SK-N-MC (cell line): ENCODE data around the gene ERGIC1.

Experiments used
- DNase-seq: peaks from one replicate; pipeline ENCODE4 v3.0.0-alpha.2; 2011; ENCODE audit warnings: low read depth, low spot score
- H3K27ac ChIP-seq: fragments of 200-600 bp; sonication (generic); 2 replicates; pipeline ENCODE4 v1.5.1; 2016; ENCODE audit warnings: mixed run types
- H3K36me3 ChIP-seq: fragments of 200-600 bp; sonication (generic); 2 replicates; pipeline ENCODE4 v1.6.1; 2017; ENCODE audit warnings: antibody characterized with exemption, low read length, mixed read lengths; ENCODE audit not compliant: insufficient read depth
- H3K4me3 ChIP-seq: fragments of 200-600 bp; sonication (generic); 2 replicates; pipeline ENCODE4 v1.5.1; 2016
- H3K9ac ChIP-seq: fragments of 200-600 bp; sonication (generic); 2 replicates; pipeline ENCODE4 v1.8.0; 2017; ENCODE audit warnings: mixed run types, mixed read lengths; ENCODE audit not compliant: insufficient read length
- H3K9me3 ChIP-seq: fragments of 200-600 bp; sonication (generic); 2 replicates; pipeline ENCODE4 v1.6.1; 2017; ENCODE audit warnings: low read depth, mild to moderate bottlenecking, antibody characterized with exemption, low read length, moderate library complexity, mixed read lengths
- EZH2 ChIP-seq: fragments of 200-600 bp; sonication (generic); IDR thresholded peaks from one replicate; pipeline ENCODE4 v1.6.1; 2017; ENCODE audit warnings: antibody characterized with exemption
- FOXP2 ChIP-seq: optimal IDR thresholded peaks from 2 replicates; pipeline ENCODE3; 2011; ENCODE audit warnings: mild to moderate bottlenecking, moderate library complexity; ENCODE audit not compliant: insufficient read depth; ENCODE audit errors: extremely low read length, control extremely low read depth
- POLR2AphosphoS5 ChIP-seq: IDR thresholded peaks from 2 replicates; pipeline ENCODE4 v1.6.1; 2012; ENCODE audit warnings: mild to moderate bottlenecking, low read depth, low read length, borderline replicate concordance

Gene ERGIC1

GRCh38 chr5:172872997-172873491, 39.0 kb downstream of the ERGIC1 start:
- no peak for DNase-seq
- Histone ChIP-seq H3K9me3 (no peaks in the 10 kb centered on the region), H3K36me3 (no peaks in the 10 kb centered on the region), H3K9ac (no peak overlapping the region), H3K4me3 (no peak overlapping the region), H3K27ac (no peak overlapping the region)
- no peak for TF ChIP-seq POLR2AphosphoS5
- no peak for TF ChIP-seq EZH2
- no peak for TF ChIP-seq FOXP2

- no peaks in the 10 kb centered on the region for H3K36me3 ChIP-seq
- H3K27ac ChIP-seq = no peak overlapping the region
- no peak for DNase-seq
- no peak overlapping the region for H3K9ac ChIP-seq
- TF ChIP-seq POLR2AphosphoS5 (no peak), FOXP2 (no peak), EZH2 (no peak)
- H3K9me3 ChIP-seq = no peaks in the 10 kb centered on the region
- H3K4me3 ChIP-seq = no peak overlapping the region
Measured at GRCh38 chr5:172873513-172873912, 39.5 kb downstream of the ERGIC1 start.

GRCh38 chr5:172874647-172875504, 40.8 kb downstream of the ERGIC1 start:
- Histone ChIP-seq H3K36me3 (no peaks in the 10 kb centered on the region), H3K9me3 (no peaks in the 10 kb centered on the region), H3K4me3 (no peak overlapping the region), H3K27ac (no peak overlapping the region), H3K9ac (no peak overlapping the region)
- no peak for DNase-seq
- no peak for TF ChIP-seq FOXP2

DNA sequence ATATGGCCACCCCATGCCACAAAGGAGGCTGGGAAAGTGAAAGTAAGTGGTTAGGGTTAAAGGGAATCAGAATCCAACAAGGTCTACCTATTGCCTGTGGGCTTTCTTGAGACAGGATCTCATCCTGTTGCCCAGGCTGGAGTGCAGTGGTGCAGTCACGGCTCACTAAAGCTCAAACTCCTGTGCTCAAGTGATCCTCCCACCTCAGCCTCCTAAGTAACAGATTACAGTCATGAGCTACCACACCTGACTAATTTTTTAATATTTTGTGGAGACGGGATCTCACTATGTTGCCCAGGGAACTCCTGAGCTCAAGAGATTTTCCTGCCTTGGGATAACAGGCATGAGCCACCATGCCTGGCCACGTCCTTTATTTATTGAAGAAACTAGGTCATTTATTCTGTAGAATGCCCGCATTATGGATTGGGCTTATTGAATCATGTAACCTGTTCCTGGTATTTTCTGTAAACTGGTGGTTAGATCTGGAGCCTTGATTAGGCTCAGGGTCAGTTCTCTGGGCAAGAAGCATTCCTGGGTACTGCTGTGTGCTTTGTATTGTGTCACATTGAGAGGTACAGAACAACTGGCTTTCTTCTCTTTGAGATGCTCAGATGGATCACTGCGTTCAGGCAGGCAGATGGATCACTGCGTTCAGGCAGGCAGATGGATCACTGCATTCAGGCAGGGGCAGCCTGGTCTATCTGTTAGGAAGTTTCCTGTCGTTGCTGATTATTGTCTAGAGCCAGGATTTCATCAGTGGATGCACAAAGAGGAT, 41.6 kb downstream of the ERGIC1 start:
- H3K4me3 ChIP-seq = no peak overlapping the region
- no peaks in the 10 kb centered on the region for H3K9me3 ChIP-seq
- H3K27ac ChIP-seq = no peak overlapping the region
- DNase-seq = no peak
- no peak overlapping the region for H3K9ac ChIP-seq
- H3K36me3 ChIP-seq = no peaks in the 10 kb centered on the region
- TF ChIP-seq EZH2 (no peak), POLR2AphosphoS5 (no peak), FOXP2 (no peak)

GRCh38 chr5:172876578-172876977, 42.5 kb downstream of the ERGIC1 start:
- no peaks in the 10 kb centered on the region for H3K9me3 ChIP-seq
- H3K9ac ChIP-seq = no peak overlapping the region
- no peak for TF ChIP-seq POLR2AphosphoS5
- no peak for TF ChIP-seq EZH2
- TF ChIP-seq FOXP2 = no peak
- no peak for DNase-seq
- no peak overlapping the region for H3K27ac ChIP-seq
- no peaks in the 10 kb centered on the region for H3K36me3 ChIP-seq
- H3K4me3 ChIP-seq = no peak overlapping the region

- Histone ChIP-seq H3K4me3 (no peak overlapping the region), H3K9me3 (no peaks in the 10 kb centered on the region), H3K9ac (no peak overlapping the region), H3K27ac (no peak overlapping the region), H3K36me3 (no peaks in the 10 kb centered on the region)
- TF ChIP-seq FOXP2 (no peak), EZH2 (no peak), POLR2AphosphoS5 (no peak)
- DNase-seq = no peak
Measured at GRCh38 chr5:172877466-172878260, 43.6 kb downstream of the ERGIC1 start.

DNA sequence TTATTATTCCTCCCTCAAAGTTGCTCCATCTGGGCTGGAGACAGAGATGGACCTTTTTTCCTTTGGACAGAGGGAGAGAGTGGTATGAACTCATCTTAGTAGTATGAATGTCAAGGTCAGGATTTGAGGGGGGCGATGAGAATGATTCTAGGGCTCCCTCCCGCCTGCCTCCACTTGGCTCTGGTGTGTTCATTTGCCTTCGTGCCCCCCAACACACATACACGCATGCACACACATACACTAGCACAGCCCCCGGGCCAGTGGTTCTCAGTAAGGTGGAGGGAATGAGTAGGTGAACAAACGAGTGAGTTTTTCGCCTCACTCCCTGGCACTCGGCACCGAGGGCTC, 44.5 kb downstream of the ERGIC1 start:
- no peaks in the 10 kb centered on the region for H3K36me3 ChIP-seq
- no peak overlapping the region for H3K27ac ChIP-seq
- no peaks in the 10 kb centered on the region for H3K9me3 ChIP-seq
- H3K9ac ChIP-seq = no peak overlapping the region
- H3K4me3 ChIP-seq = no peak overlapping the region
- DNase-seq = no peak
- TF ChIP-seq FOXP2 (no peak), EZH2 (no peak), POLR2AphosphoS5 (no peak)
